Astrocyte of the spinal cord (primary cell): Measurements from ENCODE around the gene SEC14L5.
"Not testable (repeated sequence)": the region's sequence is repeated elsewhere in the genome, so short reads cannot be mapped to it uniquely, and the experiment has no call there.

Experiments
- DNase-seq: peaks from one replicate; pipeline ENCODE4 v3.0.0; 2011; ENCODE audit warnings: low read depth, low spot score
- H3K4me3 ChIP-seq: 2 replicates; pipeline ENCODE4 v1.5.1; 2011; ENCODE audit warnings: low read depth, mild to moderate bottlenecking, low read length, moderate library complexity
- CTCF ChIP-seq: IDR thresholded peaks from 2 replicates; pipeline ENCODE4 v1.5.1; 2012; ENCODE audit warnings: low read depth, mild to moderate bottlenecking, low read length, inconsistent platforms
- in situ Hi-C: cut with HindIII; loops from 2 replicates; pipeline ENCODE4 v1.10.0; 2017; ENCODE audit warnings: low sequenced_read_pairs

Gene SEC14L5

GRCh38 chr16:4927661-4928060 lies 30.5 kb upstream of the SEC14L5 start:
- DNase-seq: no peak
- TF ChIP-seq CTCF: no peak
- H3K4me3 ChIP-seq: no peak overlapping the region
- in situ Hi-C loops: no loop called here

- no peak overlapping the region for H3K4me3 ChIP-seq
- in situ Hi-C loops: no loop called here
- DNase-seq: no peak
- TF ChIP-seq CTCF: no peak
Measured at GRCh38 chr16:4928227-4928626, 29.9 kb upstream of the SEC14L5 start.

- DNase-seq, H3K4me3 ChIP-seq, in situ Hi-C loops: not testable (repeated sequence)
Measured at GRCh38 chr16:4929619-4930018, 28.5 kb upstream of the SEC14L5 start.

GRCh38 chr16:4931381-4931780 lies 26.7 kb upstream of the SEC14L5 start:
- DNase-seq: no peak

GRCh38 chr16:4933433-4933832 lies 24.7 kb upstream of the SEC14L5 start:
- H3K4me3 ChIP-seq: no peak overlapping the region
- in situ Hi-C loops: no loop called here
- TF ChIP-seq CTCF: no peak
- no peak for DNase-seq

More at GRCh38 chr16:4931381-4931780, 26.7 kb upstream of the SEC14L5 start:
- in situ Hi-C loops: no loop called here
- no peak overlapping the region for H3K4me3 ChIP-seq
- TF ChIP-seq CTCF: no peak

GRCh38 chr16:4933871-4934395 lies 24.2 kb upstream of the SEC14L5 start:
- TF ChIP-seq CTCF: no peak
- no peak for DNase-seq
- in situ Hi-C loops: no loop called here
- H3K4me3 ChIP-seq: no peak overlapping the region

- in situ Hi-C loops: no loop called here
- no peak overlapping the region for H3K4me3 ChIP-seq
Measured at GRCh38 chr16:4934591-4934990, 23.5 kb upstream of the SEC14L5 start.

More at GRCh38 chr16:4934591-4934990, 23.5 kb upstream of the SEC14L5 start:
- no peak for TF ChIP-seq CTCF
- no peak for DNase-seq
